Measurements from ENCODE around the gene PPP2R5B.

The PPP2R5B gene

GRCh38 chr11:64963072-64963631 lies 38.7 kb downstream of the PPP2R5B start:
- ChIA-PET CTCF (no interaction called here), POLR2A (interaction anchor here (0.9 kb wide), 1 partner anchor 9 kb away, joined by 3 read pairs; no protein-coding TSS in a partner anchor)
- TF ChIP-seq SP1 (IDR thresholded peaks at IDR 0.05): no peak
- no peak for TF ChIP-seq FOXA1 (IDR thresholded peaks at IDR 0.05)
- no peak for TF ChIP-seq CTBP1 (IDR thresholded peaks at IDR 0.05; ENCODE audit: borderline replicate concordance)
- TF ChIP-seq L3MBTL2 (conservative IDR thresholded peaks at IDR 0.05): no peak
- TF ChIP-seq SUZ12 (IDR thresholded peaks at IDR 0.05): no peak
- TF ChIP-seq NFRKB (IDR thresholded peaks at IDR 0.05): no peak
- no peak for DNase-seq (ENCODE audit: extremely low spot score)

GRCh38 chr11:64967375-64967774 lies 42.9 kb downstream of the PPP2R5B start:
- CTCF ChIA-PET: no interaction called here
- DNase-seq (ENCODE audit: extremely low spot score): no peak
- no peak for TF ChIP-seq HDGF (IDR thresholded peaks at IDR 0.05; ENCODE audit: borderline replicate concordance)
- no peak for TF ChIP-seq CTBP1 (IDR thresholded peaks at IDR 0.05; ENCODE audit: borderline replicate concordance)
- no peak for TF ChIP-seq FOXK2 (IDR thresholded peaks at IDR 0.05)
- no peak for TF ChIP-seq NFRKB (IDR thresholded peaks at IDR 0.05)
- no peak for TF ChIP-seq ELF4 (IDR thresholded peaks at IDR 0.05)
- TF ChIP-seq FOXA1 (IDR thresholded peaks at IDR 0.05): no peak
- no peak for TF ChIP-seq LEF1 (IDR thresholded peaks at IDR 0.05; ENCODE audit: borderline replicate concordance)
- no peak for TF ChIP-seq BHLHE40 (IDR thresholded peaks at IDR 0.05; ENCODE audit: borderline replicate concordance)
- POLR2A ChIA-PET: no interaction called here

- no peak for TF ChIP-seq BHLHE40 (IDR thresholded peaks at IDR 0.05; ENCODE audit: borderline replicate concordance)
- TF ChIP-seq ARNT (IDR thresholded peaks at IDR 0.05): no peak
- no peak for TF ChIP-seq FOXK2 (IDR thresholded peaks at IDR 0.05)
- no peak for TF ChIP-seq PKNOX1 (IDR thresholded peaks at IDR 0.05)
- no peak for TF ChIP-seq L3MBTL2 (conservative IDR thresholded peaks at IDR 0.05)
- no peak for TF ChIP-seq FOXA1 (IDR thresholded peaks at IDR 0.05)
- TF ChIP-seq ZNF384 (IDR thresholded peaks at IDR 0.05): no peak
- no peak for TF ChIP-seq TARDBP (IDR thresholded peaks at IDR 0.05)
- no peak for TF ChIP-seq SUZ12 (IDR thresholded peaks at IDR 0.05)
- no peak for TF ChIP-seq NFRKB (IDR thresholded peaks at IDR 0.05)
- TF ChIP-seq ELF4 (IDR thresholded peaks at IDR 0.05): no peak
- TF ChIP-seq HDGF (IDR thresholded peaks at IDR 0.05; ENCODE audit: borderline replicate concordance): no peak
- no peak for TF ChIP-seq SP1 (IDR thresholded peaks at IDR 0.05)
- no peak for TF ChIP-seq LEF1 (IDR thresholded peaks at IDR 0.05; ENCODE audit: borderline replicate concordance)
- ChIA-PET CTCF (no interaction called here), POLR2A (no interaction called here)
- DNase-seq (ENCODE audit: extremely low spot score): no peak
Measured at GRCh38 chr11:64969209-64969608, 44.7 kb downstream of the PPP2R5B start.

DNA sequence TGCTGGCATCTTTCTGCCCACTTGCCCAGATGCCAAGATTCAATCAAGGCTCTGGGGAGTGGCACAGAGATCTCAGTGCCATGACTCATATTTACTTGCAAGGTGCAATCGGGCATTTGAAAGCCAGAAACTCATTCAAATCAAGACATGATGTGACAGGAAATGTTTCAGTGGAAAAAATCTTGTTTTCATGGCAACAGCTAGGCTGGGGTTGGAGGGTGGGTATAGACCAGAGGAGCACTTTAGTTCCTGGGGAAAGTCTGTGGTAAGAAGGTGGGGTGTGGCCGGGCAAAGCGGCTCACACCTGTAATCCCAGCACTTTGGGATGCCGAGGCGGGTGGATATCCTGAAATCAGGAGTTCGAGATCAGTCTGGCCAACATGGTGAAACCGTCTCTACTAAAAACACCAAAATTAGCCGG lies 46.3 kb downstream of the PPP2R5B start:
- ChIA-PET POLR2A (no interaction called here), CTCF (no interaction called here)
- TF ChIP-seq ZNF384 (IDR thresholded peaks at IDR 0.05) (no peak), LEF1 (IDR thresholded peaks at IDR 0.05; ENCODE audit: borderline replicate concordance) (no peak), SUZ12 (IDR thresholded peaks at IDR 0.05) (no peak), ELF4 (IDR thresholded peaks at IDR 0.05) (no peak), CTBP1 (IDR thresholded peaks at IDR 0.05; ENCODE audit: borderline replicate concordance) (no peak), BHLHE40 (IDR thresholded peaks at IDR 0.05; ENCODE audit: borderline replicate concordance) (no peak), TARDBP (IDR thresholded peaks at IDR 0.05) (no peak), HDGF (IDR thresholded peaks at IDR 0.05; ENCODE audit: borderline replicate concordance) (no peak), ARNT (IDR thresholded peaks at IDR 0.05) (no peak), L3MBTL2 (conservative IDR thresholded peaks at IDR 0.05) (no peak)
- no peak for DNase-seq (ENCODE audit: extremely low spot score)

DNA sequence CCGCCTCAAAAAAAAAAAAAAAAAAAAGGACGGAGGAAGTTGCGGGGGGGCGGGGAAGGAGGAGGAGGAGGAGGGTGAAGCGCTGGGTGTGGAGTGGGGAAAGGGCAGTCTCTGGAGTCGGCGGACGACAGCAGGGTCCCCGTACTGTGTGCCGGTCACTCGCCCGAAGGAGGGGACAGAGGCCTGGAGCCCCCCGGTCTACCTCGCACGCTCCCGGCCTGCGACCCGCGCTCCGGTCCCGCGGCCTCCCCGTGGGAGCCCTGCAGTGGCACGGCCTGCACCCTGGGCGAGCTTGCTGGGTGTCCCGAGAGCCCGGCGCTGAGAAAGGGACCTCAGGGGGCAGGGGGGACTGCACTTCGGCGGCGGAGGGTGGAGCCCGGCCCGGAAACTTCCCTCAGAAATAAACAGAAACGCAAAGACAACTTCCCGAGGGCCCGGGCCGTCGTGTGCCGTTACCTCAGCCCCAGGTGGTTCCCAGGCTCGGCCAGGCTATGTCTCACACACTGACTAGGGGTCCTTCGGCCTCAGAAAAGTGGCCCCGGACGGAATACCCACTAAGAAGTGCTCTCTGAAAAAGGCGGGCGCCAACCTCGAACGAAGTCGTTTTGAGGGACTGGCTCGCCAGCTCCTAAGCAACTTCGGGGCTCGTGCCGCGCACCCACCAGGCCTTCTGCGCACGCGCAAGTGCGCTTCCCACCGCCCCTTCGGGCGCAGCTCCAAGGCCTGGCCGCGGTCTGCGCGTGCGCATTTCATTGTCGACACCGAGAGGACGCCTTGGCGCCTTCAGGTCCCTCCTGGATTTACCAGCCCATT lies 47.1 kb downstream of the PPP2R5B start, which contains the start of gene MAJIN:
MAJIN (minus strand) TSS at position 688 of the 813 bp plus-strand sequence. CDS start 12,703 bp downstream, outside the sequence.
- ChIA-PET CTCF (no interaction called here), POLR2A (interaction anchor here (1.2 kb wide), 1 partner anchor 38 kb away, joined by 3 read pairs; no protein-coding TSS in a partner anchor)
- DNase-seq (ENCODE audit: extremely low spot score): peak; percentile 75
- TF ChIP-seq SP1 (IDR thresholded peaks at IDR 0.05): no peak
- TF ChIP-seq L3MBTL2 (conservative IDR thresholded peaks at IDR 0.05): peak; percentile 94

DNA sequence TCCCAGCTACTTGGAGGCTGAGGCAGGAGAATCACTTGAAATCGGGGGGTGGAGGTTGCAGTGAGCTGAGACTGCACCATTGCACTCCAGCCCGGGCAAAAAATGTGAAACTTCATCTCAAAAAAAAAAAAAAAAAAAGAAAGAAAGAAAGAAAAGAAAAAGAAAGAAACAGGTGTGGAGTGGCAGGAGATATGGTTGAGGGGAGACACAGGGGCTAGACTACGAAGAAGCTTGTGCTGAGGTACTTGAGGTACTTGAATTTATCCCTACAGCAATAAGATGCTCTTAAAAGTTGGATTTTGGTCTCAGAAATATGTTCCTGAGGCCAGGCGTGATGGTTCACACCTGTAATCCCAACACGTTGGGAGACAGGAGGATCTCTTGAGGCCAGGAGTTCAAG lies 49.6 kb downstream of the PPP2R5B start:
- no peak for DNase-seq (ENCODE audit: extremely low spot score)
- CTCF ChIA-PET: interaction anchor here (0.5 to 0.7 kb wide), 2 partner anchors 54 to 140 kb away, joined by 3 read pairs; no protein-coding TSS in a partner anchor
- POLR2A ChIA-PET: no interaction called here
- TF ChIP-seq NFRKB (IDR thresholded peaks at IDR 0.05) (no peak), SUZ12 (IDR thresholded peaks at IDR 0.05) (no peak), CTBP1 (IDR thresholded peaks at IDR 0.05; ENCODE audit: borderline replicate concordance) (no peak), ZNF384 (IDR thresholded peaks at IDR 0.05) (no peak), FOXM1 (IDR thresholded peaks at IDR 0.05; ENCODE audit: borderline replicate concordance) (no peak), FOXA1 (IDR thresholded peaks at IDR 0.05) (no peak), LEF1 (IDR thresholded peaks at IDR 0.05; ENCODE audit: borderline replicate concordance) (no peak), L3MBTL2 (conservative IDR thresholded peaks at IDR 0.05) (no peak), TARDBP (IDR thresholded peaks at IDR 0.05) (no peak), BHLHE40 (IDR thresholded peaks at IDR 0.05; ENCODE audit: borderline replicate concordance) (no peak), FOXK2 (IDR thresholded peaks at IDR 0.05) (no peak), HDGF (IDR thresholded peaks at IDR 0.05; ENCODE audit: borderline replicate concordance) (no peak), ARNT (IDR thresholded peaks at IDR 0.05) (no peak), PKNOX1 (IDR thresholded peaks at IDR 0.05) (no peak), SP1 (IDR thresholded peaks at IDR 0.05) (no peak), ELF4 (IDR thresholded peaks at IDR 0.05) (no peak)

Measured in HEK293T (cell line).